HAP-1 (cell line): Measurements from ENCODE around the gene COPB1.

Experiments used
- DNase-seq, 2 experiments: peaks; one replicate each; pipeline ENCODE4 v3.0.0-alpha.2; 2016 to 2020; ENCODE audit warnings: low spot score in 2 of 2
- H3K27me3 ChIP-seq: fragments of 250-450 bp; sonication (Bioruptor Pico); 2 replicates; pipeline ENCODE4 v1.5.1; 2020; ENCODE audit warnings: low read depth, mild to moderate bottlenecking, moderate library complexity
- H3K36me3 ChIP-seq: fragments of 250-450 bp; sonication (Bioruptor Pico); replicated peaks from 2 replicates; pipeline ENCODE4 v1.5.1; 2020; ENCODE audit warnings: mild to moderate bottlenecking
- H3K4me1 ChIP-seq: fragments of 250-450 bp; sonication (Bioruptor Pico); 2 replicates; pipeline ENCODE4 v1.5.1; 2020; ENCODE audit warnings: mild to moderate bottlenecking
- H3K4me3 ChIP-seq: fragments of 250-450 bp; sonication (Bioruptor Pico); 2 replicates; pipeline ENCODE4 v1.5.1; 2020; ENCODE audit warnings: mild to moderate bottlenecking, moderate library complexity
- H3K9me3 ChIP-seq: fragments of 250-450 bp; sonication (Bioruptor Pico); 2 replicates; pipeline ENCODE4 v1.5.1; 2020; ENCODE audit warnings: mild to moderate bottlenecking, moderate library complexity
- in situ Hi-C: fragments of 300-500 bp; cut with MboI; formaldehyde crosslinking; loops from 3 replicates; pipeline ENCODE4 v1.14.3; 2020; ENCODE audit warnings: low sequenced_read_pairs, inconsistent platforms, mixed read lengths

Gene COPB1

DNA sequence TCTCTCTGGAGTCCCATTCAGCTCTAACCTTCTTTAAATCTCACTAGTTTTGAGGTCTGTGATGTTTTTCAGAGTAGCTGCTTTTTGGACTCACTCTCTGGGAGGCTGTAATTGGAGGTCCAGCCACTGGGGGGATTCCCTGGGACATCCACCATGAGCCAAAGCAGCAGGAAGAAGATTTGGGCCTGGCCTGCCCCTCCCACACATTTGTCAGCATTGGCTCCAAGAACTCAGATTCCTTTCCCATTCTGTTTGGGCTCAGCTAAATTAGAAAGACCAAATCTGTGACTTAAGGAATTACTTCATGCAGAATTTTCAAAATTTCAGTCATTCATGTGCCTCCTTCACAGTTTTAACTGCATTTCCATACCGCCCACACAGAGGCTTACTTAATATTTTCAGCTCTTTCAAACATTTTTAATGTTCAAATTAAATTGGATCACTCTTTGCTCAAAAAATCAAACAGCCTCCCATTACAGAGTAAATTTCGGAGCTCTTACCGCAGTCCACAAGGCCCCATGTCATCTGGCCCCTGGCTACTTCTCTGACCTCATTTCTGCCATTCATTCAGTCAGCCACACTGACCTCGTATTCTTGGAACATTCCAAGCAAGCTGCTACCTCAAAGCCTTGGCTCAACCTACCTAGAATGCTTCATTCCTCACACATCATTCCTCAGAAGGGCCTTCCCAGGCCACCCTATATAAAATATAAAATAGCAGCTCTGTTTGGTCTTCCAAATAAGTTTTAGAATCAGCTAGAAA lies 86.1 kb downstream of the COPB1 start:
- H3K9me3 ChIP-seq = no peaks in the 10 kb centered on the region
- in situ Hi-C loops = loop anchor here (10.0 kb wide), 1 partner anchor 109 kb away; no protein-coding TSS in a partner anchor
- H3K27me3 ChIP-seq = no peaks in the 10 kb centered on the region
- no peaks in the 10 kb centered on the region for H3K36me3 ChIP-seq
- no peak overlapping the region for H3K4me3 ChIP-seq
- H3K4me1 ChIP-seq = peaks cover 4% of the 10 kb centered on the region; the same call in 1 of the 2 replicates
- peak in 1 of 2 experiments; percentile 57 for DNase-seq

DNA sequence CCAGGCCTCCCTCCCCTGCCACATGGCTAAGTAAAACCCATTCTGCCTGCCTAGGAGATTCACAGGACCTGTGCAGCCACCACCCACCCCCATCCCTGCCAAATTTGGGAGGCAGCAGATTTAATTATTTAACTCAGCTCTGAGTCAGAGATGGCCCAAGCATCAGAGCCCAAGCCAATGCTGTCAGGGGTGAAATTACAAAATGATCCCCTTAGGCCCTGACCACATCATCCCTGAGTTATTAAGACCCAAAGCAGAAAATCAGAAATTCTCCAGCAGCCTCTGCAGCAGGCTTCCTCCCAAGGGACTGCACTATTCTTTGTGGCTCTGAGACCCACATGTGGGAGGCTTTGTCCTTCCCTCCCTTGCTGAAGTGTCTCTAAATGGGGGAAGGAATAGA lies 87.8 kb downstream of the COPB1 start:
- in situ Hi-C loops = loop anchor here (10.0 kb wide), 1 partner anchor 107 kb away; no protein-coding TSS in a partner anchor
- Histone ChIP-seq H3K4me3 (no peak overlapping the region), H3K36me3 (no peaks in the 10 kb centered on the region), H3K27me3 (no peaks in the 10 kb centered on the region), H3K9me3 (no peaks in the 10 kb centered on the region), H3K4me1 (peaks cover 4% of the 10 kb centered on the region; the same call in 1 of the 2 replicates)
- no peak for DNase-seq

DNA sequence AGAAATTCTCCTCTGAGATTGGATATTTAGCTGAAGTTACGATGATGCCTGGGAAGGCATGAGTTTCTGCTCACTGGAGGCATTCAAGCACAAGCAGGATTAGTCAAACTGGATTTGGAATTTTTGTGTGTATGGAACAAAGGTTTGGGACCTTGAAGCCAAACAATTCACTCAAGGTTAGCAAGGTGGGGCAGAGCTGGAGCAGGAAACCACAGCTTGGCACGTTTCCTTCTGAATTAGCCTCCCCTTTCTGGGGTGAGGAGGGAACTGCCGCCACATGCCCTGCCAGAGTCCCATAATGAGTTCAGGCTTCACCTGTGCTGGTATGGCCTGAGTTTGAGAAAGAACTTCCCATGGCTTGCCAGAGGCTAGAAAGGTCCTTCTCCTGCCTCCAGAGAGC lies 89.7 kb downstream of the COPB1 start:
- no peak overlapping the region for H3K4me3 ChIP-seq
- no peaks in the 10 kb centered on the region for H3K27me3 ChIP-seq
- no peak for DNase-seq
- H3K9me3 ChIP-seq = no peaks in the 10 kb centered on the region
- peaks cover 4% of the 10 kb centered on the region; the same call in 1 of the 2 replicates for H3K4me1 ChIP-seq
- in situ Hi-C loops = loop anchor here (10.0 kb wide), 1 partner anchor 105 kb away; no protein-coding TSS in a partner anchor
- no peaks in the 10 kb centered on the region for H3K36me3 ChIP-seq

DNA sequence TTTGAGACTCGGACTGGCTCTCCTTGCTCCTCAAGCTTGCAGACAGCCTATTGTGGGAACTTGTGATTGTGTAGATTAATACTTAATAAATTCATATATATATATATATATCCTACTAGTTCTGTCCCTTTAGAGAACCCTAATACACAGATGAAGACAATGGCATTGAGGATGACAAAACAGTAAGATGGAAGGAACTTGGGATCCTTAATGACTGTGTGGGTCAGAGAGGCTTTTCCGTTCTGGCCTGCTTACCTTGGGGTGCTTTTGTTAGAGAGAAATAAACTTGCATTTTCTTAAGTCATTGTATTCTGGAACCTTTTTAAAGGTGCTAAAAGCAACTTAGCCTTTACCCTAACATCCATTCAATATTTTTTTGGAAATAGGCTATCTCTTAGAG lies 91.0 kb downstream of the COPB1 start:
- H3K4me3 ChIP-seq = no peak overlapping the region
- in situ Hi-C loops = no loop called here
- H3K36me3 ChIP-seq = no peaks in the 10 kb centered on the region
- no peaks in the 10 kb centered on the region for H3K9me3 ChIP-seq
- DNase-seq = no peak
- H3K4me1 ChIP-seq = peaks cover 4% of the 10 kb centered on the region; the same call in 1 of the 2 replicates
- no peaks in the 10 kb centered on the region for H3K27me3 ChIP-seq
